Nephron progenitor cell (in vitro differentiated cells): Measurements from ENCODE around the gene RBM20.

Experiments used
- DNase-seq: peaks from one replicate; pipeline ENCODE4 v3.0.0; 2021
- H3K27ac Mint-ChIP-seq: 2 replicates; pipeline ENCODE4 v1.8.0; 2021; ENCODE audit warnings: mild to moderate bottlenecking, moderate library complexity, mixed read lengths
- H3K27me3 Mint-ChIP-seq: 2 replicates; pipeline ENCODE4 v1.8.0; 2021; ENCODE audit warnings: mild to moderate bottlenecking, low read depth, mixed read lengths; ENCODE audit not compliant: poor library complexity
- H3K36me3 Mint-ChIP-seq: 2 replicates; pipeline ENCODE4 v1.8.0; 2021; ENCODE audit warnings: low read depth, mixed read lengths
- H3K4me1 Mint-ChIP-seq: 2 replicates; pipeline ENCODE4 v1.8.0; 2021; ENCODE audit warnings: mixed read lengths
- H3K4me3 Mint-ChIP-seq: 2 replicates; pipeline ENCODE4 v1.8.0; 2021; ENCODE audit warnings: mild to moderate bottlenecking, moderate library complexity, mixed read lengths
- H3K9me3 Mint-ChIP-seq: 2 replicates; pipeline ENCODE4 v1.8.0; 2021; ENCODE audit warnings: mild to moderate bottlenecking, moderate library complexity, mixed read lengths
- TF ChIP-seq, protein P1 (sequence below): fragments of 200-600 bp; sonication (generic); IDR thresholded peaks from 2 replicates; pipeline ENCODE4 v1.5.0; 2021; ENCODE audit warnings: antibody characterized with exemption

Gene RBM20

DNA sequence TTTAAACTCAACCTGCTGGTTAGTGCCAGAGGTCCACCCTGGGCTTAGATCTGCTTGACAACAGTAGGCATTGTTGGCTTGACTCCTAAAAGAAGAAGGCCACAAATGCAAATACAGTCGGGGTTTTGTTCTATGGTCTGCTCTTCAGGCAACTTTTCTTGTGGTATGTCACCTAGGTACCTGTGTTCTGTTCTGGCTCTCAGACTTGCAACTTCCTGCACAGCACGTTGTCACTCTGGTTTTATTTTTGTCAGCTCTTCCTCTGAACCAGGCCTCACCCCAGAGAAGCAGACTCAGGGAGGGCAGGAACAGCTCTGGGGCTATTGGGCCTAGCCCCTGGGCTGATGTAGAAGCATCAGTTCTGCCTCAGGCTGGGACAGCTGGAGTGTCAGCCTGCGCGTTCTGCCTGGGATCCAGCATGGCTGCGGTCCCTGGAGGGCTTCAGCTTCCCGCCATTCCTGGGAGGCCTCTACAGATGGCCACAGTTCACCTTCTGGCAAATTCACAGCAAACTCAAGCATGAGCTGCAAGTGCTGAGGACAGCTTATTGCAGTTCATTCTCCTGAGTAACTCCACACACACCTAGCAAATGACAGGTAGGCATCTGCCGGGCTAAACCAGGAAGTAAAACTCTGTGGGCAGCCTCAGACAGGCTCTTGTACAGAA, 216.6 kb downstream of the RBM20 start:
- Mint-ChIP-seq H3K4me3 (no peak overlapping the region), H3K9me3 (peaks cover 4% of the 10 kb centered on the region), H3K27me3 (peaks cover 3% of the 10 kb centered on the region), H3K36me3 (no peaks in the 10 kb centered on the region), H3K4me1 (peaks cover 35% of the 10 kb centered on the region), H3K27ac (no peak overlapping the region)
- no peak for DNase-seq
- TF ChIP-seq, protein P1, sequence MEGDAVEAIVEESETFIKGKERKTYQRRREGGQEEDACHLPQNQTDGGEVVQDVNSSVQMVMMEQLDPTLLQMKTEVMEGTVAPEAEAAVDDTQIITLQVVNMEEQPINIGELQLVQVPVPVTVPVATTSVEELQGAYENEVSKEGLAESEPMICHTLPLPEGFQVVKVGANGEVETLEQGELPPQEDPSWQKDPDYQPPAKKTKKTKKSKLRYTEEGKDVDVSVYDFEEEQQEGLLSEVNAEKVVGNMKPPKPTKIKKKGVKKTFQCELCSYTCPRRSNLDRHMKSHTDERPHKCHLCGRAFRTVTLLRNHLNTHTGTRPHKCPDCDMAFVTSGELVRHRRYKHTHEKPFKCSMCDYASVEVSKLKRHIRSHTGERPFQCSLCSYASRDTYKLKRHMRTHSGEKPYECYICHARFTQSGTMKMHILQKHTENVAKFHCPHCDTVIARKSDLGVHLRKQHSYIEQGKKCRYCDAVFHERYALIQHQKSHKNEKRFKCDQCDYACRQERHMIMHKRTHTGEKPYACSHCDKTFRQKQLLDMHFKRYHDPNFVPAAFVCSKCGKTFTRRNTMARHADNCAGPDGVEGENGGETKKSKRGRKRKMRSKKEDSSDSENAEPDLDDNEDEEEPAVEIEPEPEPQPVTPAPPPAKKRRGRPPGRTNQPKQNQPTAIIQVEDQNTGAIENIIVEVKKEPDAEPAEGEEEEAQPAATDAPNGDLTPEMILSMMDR: no peak

DNA sequence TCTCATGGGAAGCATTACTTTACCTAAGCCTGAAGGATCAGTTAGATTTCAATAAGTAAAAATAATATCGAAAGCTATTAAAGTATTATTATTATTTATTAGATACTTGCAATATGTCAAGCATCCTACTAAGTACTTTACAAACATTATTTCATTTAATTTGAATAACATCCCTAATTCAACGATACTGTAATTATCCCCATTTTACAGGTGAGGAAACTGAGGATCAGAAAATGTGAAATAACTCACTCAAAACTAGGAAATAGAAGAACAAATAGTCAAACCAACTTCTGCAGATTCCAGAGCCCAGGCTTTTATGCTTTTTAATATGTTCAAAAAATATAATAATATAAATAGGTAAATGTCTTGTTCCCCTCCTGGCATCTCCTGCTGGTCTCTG, 217.3 kb downstream of the RBM20 start:
- no peak for DNase-seq
- no peak overlapping the region for H3K4me3 Mint-ChIP-seq
- peaks cover 42% of the 10 kb centered on the region for H3K4me1 Mint-ChIP-seq
- H3K27ac Mint-ChIP-seq: no peak overlapping the region
- no peaks in the 10 kb centered on the region for H3K9me3 Mint-ChIP-seq
- no peaks in the 10 kb centered on the region for H3K36me3 Mint-ChIP-seq
- peaks cover 3% of the 10 kb centered on the region for H3K27me3 Mint-ChIP-seq
- TF ChIP-seq, protein P1: no peak

DNA sequence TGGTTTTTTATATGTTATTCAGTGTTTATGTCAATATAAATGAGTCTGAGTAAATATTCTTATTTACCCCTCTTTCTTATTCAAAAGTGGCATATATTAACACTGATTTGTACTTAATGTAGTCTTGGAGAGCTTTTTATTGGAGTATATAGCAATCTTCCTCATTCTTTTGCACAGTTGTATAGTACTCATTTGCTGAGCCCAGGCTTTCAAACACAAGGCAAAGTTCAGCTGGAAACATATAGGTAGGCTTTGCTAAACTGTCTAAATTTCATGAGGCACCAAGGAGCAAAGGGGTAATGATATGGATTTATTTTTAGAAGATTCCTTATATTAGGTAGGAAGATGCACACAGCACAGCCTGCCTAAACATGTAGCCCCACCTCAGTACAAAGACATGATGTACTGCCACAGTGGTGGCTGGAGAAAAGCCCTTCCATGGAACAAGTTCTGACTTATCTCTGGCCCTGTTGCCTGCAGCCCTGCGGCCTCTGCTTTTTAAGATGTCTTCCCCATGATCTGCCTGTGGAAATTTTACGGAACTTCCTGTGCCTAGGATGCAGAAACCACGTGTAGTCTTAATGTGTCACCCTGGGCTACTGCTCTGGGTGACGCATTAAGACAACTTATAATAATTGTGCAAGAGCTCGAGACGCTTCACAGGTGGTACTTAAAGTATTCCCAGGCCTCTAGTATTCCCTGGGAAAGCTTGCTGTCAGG, 218.0 kb downstream of the RBM20 start:
- Mint-ChIP-seq H3K4me1 (peaks cover 48% of the 10 kb centered on the region), H3K27ac (no peak overlapping the region), H3K9me3 (no peaks in the 10 kb centered on the region), H3K27me3 (peaks cover 3% of the 10 kb centered on the region), H3K36me3 (no peaks in the 10 kb centered on the region), H3K4me3 (no peak overlapping the region)
- no peak for DNase-seq
- TF ChIP-seq, protein P1: no peak

DNA sequence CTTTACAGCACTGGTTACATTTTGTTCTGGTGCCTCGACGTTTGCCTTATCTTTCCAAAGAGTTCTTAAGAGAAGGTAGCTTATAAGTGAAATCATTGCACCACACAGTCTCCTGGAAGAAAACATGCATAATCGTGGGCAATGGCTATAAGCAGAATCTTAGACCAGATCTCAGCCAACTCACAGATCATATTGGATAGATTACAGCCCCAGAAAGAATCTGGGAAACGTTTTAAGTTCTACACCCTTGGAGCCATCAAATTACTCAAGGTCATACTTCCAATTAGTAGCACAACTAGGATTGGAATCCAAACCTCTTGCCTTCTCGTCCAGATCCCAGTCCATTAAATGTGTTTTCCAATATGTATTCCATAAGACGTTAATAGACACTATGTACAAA, 218.8 kb downstream of the RBM20 start:
- TF ChIP-seq, protein P1: no peak
- no peaks in the 10 kb centered on the region for H3K9me3 Mint-ChIP-seq
- no peak overlapping the region for H3K27ac Mint-ChIP-seq
- peaks cover 3% of the 10 kb centered on the region for H3K27me3 Mint-ChIP-seq
- no peak for DNase-seq
- peaks cover 56% of the 10 kb centered on the region for H3K4me1 Mint-ChIP-seq
- H3K36me3 Mint-ChIP-seq: no peaks in the 10 kb centered on the region
- H3K4me3 Mint-ChIP-seq: no peak overlapping the region

DNA sequence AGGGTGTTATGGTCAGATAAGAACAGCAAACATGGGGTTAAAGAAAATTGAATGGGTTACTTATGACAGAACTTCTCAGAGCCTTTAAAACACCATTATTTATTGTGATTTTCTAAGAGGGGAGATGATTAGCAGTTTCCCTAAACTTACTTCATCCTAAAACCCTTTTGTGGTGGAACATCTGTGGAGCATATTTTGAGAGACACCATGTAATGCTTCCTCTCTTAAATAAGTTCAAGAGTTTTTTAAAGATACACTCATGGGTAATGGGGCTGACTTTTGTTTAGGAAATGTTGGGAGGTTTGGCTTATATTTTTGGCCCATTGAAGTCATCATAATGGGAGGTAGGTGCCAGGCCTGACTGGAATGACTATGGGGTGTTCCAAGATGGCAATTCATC, 219.2 kb downstream of the RBM20 start:
- no peaks in the 10 kb centered on the region for H3K9me3 Mint-ChIP-seq
- no peak for DNase-seq
- no peak overlapping the region for H3K27ac Mint-ChIP-seq
- peaks cover 57% of the 10 kb centered on the region for H3K4me1 Mint-ChIP-seq
- TF ChIP-seq, protein P1: no peak
- H3K4me3 Mint-ChIP-seq: no peak overlapping the region
- no peaks in the 10 kb centered on the region for H3K36me3 Mint-ChIP-seq
- H3K27me3 Mint-ChIP-seq: peaks cover 3% of the 10 kb centered on the region

DNA sequence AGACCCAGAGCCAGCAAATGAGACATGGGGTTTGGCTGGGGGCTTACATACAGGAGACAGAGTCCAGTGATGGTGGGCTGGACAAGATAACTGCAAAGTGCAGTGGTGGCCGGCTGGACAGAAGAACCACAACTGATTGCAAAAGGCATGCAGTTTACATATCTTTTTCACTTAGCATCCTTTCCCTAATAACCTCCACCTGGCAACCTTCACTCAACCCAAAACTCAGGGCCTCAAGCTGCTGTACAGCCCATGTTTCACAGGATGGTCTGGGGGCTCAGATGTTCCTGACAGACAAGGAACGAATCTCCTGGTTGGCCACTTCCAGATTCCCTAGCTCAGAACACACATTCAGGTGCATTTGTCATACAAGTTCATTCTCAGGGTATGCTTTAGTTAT, 219.8 kb downstream of the RBM20 start:
- no peak for DNase-seq
- H3K4me3 Mint-ChIP-seq: no peak overlapping the region
- no peaks in the 10 kb centered on the region for H3K9me3 Mint-ChIP-seq
- TF ChIP-seq, protein P1: no peak
- no peak overlapping the region for H3K27ac Mint-ChIP-seq
- H3K4me1 Mint-ChIP-seq: peaks cover 57% of the 10 kb centered on the region
- H3K36me3 Mint-ChIP-seq: no peaks in the 10 kb centered on the region
- H3K27me3 Mint-ChIP-seq: peaks cover 3% of the 10 kb centered on the region
